SK-N-SH (cell line): ENCODE measurements around the gene RPS6KL1. TPM values are rescaled to one million over a fixed set of nuclear protein-coding genes. Genes with fewer than 3 reads are reported as not detected.

Source experiments
- CTCF ChIA-PET: fragments of 300-600, 350-600 bp; formaldehyde crosslinking; extraction: SDS; loops from one replicate; lab custom pipeline; 2021; lab: Yijun Ruan, JAX
- POLR2A ChIA-PET: fragments of 350-600 bp; sonication (Branson Sonifier 250); formaldehyde crosslinking; extraction: SDS; loops from one replicate; lab custom pipeline; 2020; ENCODE audit warnings: antibody characterized with exemption, inconsistent platforms; lab: Yijun Ruan, JAX
- DNase-seq: peaks from one replicate; pipeline ENCODE4 v3.0.0; 2012
- H2AFZ ChIP-seq: fragments of 200-600 bp; sonication (generic); 2 replicates; pipeline ENCODE4 v1.8.1; 2016; ENCODE audit warnings: antibody characterized with exemption, mild to moderate bottlenecking, low read depth
- H3F3A ChIP-seq: fragments of 200-600 bp; sonication (generic); replicated peaks from 2 replicates; pipeline ENCODE3; 2016; ENCODE audit warnings: antibody characterized with exemption, mild to moderate bottlenecking; ENCODE audit not compliant: insufficient read depth
- H3K27ac ChIP-seq, 2 experiments: fragments of 200-500 bp in 1 of 2; fragments of 200-600 bp in 1 of 2; sonication (Bioruptor generic) in 1 of 2; sonication (generic), shearing (Covaris generic) in 1 of 2; 2 replicates each; pipeline versions ENCODE4 v1.5.1 to v1.6.1; 2014 to 2016; ENCODE audit warnings: low read depth in 2 of 2, inconsistent platforms in 1 of 2, low read length in 1 of 2, mild to moderate bottlenecking in 1 of 2, mixed read lengths in 1 of 2
- H3K27me3 ChIP-seq: fragments of 200-600 bp; sonication (generic), shearing (Covaris generic); 2 replicates; pipeline ENCODE4 v1.6.1; 2016; ENCODE audit warnings: mixed run types; ENCODE audit not compliant: insufficient read depth
- H3K36me3 ChIP-seq, 2 experiments: fragments of 200-500 bp in 1 of 2; fragments of 200-600 bp in 1 of 2; sonication (Bioruptor generic) in 1 of 2; sonication (generic) in 1 of 2; replicated peaks in 1 of 2; 2 replicates each; pipeline versions ENCODE3 to v1.5.1; 2014 to 2016; ENCODE audit warnings: low read length in 1 of 2, mild to moderate bottlenecking in 1 of 2; ENCODE audit not compliant: insufficient read depth in 2 of 2, control insufficient read depth in 1 of 2
- H3K4me1 ChIP-seq, 2 experiments: fragments of 200-500 bp in 1 of 2; fragments of 200-600 bp in 1 of 2; sonication (Bioruptor generic) in 1 of 2; sonication (generic), shearing (Covaris generic) in 1 of 2; 2 replicates each; pipeline versions ENCODE4 v1.5.1 to v1.6.1; 2014 to 2016; ENCODE audit warnings: low read depth in 1 of 2, low read length in 1 of 2, mixed run types in 1 of 2; ENCODE audit not compliant: insufficient read depth in 2 of 2, control insufficient read depth in 1 of 2
- H3K4me2 ChIP-seq: fragments of 200-600 bp; sonication (generic), shearing (Covaris generic); 2 replicates; pipeline ENCODE4 v1.6.1; 2017; ENCODE audit warnings: mixed run types
- H3K4me3 ChIP-seq, 2 experiments: fragments of 200-500 bp in 1 of 2; fragments of 200-600 bp in 1 of 2; sonication (Bioruptor generic) in 1 of 2; sonication (generic), shearing (Covaris generic) in 1 of 2; 2 replicates each; pipeline versions ENCODE4 v1.5.1 to v1.8.1; 2014 to 2016; ENCODE audit warnings: low read depth in 2 of 2, inconsistent platforms in 1 of 2, low read length in 1 of 2, mild to moderate bottlenecking in 1 of 2, mixed read lengths in 1 of 2, moderate library complexity in 1 of 2
- H3K79me2 ChIP-seq: fragments of 200-600 bp; sonication (generic); 2 replicates; pipeline ENCODE4 v1.8.1; 2017; ENCODE audit warnings: mild to moderate bottlenecking; ENCODE audit not compliant: insufficient read depth
- H3K9ac ChIP-seq: fragments of 200-600 bp; sonication (generic); 2 replicates; pipeline ENCODE4 v1.6.1; 2017; ENCODE audit warnings: mixed run types
- H3K9me2 ChIP-seq: fragments of 200-600 bp; sonication (generic); 2 replicates; pipeline ENCODE4 v1.6.1; 2017; ENCODE audit warnings: mixed run types
- H3K9me3 ChIP-seq: fragments of 200-600 bp; sonication (generic); 2 replicates; pipeline ENCODE4 v1.6.1; 2017; ENCODE audit warnings: mixed run types, mild to moderate bottlenecking, moderate library complexity
- H4K20me1 ChIP-seq: fragments of 200-600 bp; sonication (generic); 2 replicates; pipeline ENCODE4 v1.6.1; 2017; ENCODE audit warnings: mild to moderate bottlenecking, mixed run types; ENCODE audit not compliant: insufficient read depth
- CHD2 ChIP-seq: fragments of 150-350 bp; IDR thresholded peaks from 2 replicates; pipeline ENCODE4 v1.6.1; 2018; ENCODE audit warnings: low read length; ENCODE audit not compliant: partially characterized antibody
- CTCF ChIP-seq: fragments of 200-600 bp; sonication (generic); IDR thresholded peaks from 2 replicates; pipeline ENCODE4 v1.6.1; 2017; ENCODE audit warnings: antibody characterized with exemption, mild to moderate bottlenecking, moderate library complexity
- ELF1 ChIP-seq: IDR thresholded peaks from 2 replicates; pipeline ENCODE4 v1.4.0; 2012
- EP300 ChIP-seq, 2 experiments: IDR thresholded peaks; 2 replicates each; pipeline versions ENCODE4 v1.4.0 to v1.6.1; 2012; ENCODE audit warnings: borderline replicate concordance in 1 of 2, low read depth in 1 of 2, low read length in 1 of 2
- FOSL2 ChIP-seq: IDR thresholded peaks from 2 replicates; pipeline ENCODE4 v1.4.0; 2012; ENCODE audit warnings: low read depth, mild to moderate bottlenecking, moderate library complexity, borderline replicate concordance
- FOXJ3 ChIP-seq: sonication (generic); formaldehyde crosslinking; IDR thresholded peaks from 2 replicates; pipeline ENCODE4 v1.5.1; 2020; ENCODE audit warnings: mild to moderate bottlenecking, missing genetic modification reagents
- FOXM1 ChIP-seq: IDR thresholded peaks from 2 replicates; pipeline ENCODE4 v1.4.0; 2012; ENCODE audit warnings: low read depth, mild to moderate bottlenecking
- GABPA ChIP-seq: IDR thresholded peaks from 2 replicates; pipeline ENCODE4 v1.4.0; 2012; ENCODE audit warnings: low read depth, mild to moderate bottlenecking
- JUND ChIP-seq: IDR thresholded peaks from 2 replicates; pipeline ENCODE4 v1.4.0; 2012
- MEF2A ChIP-seq: IDR thresholded peaks from 2 replicates; pipeline ENCODE4 v1.4.0; 2012; ENCODE audit warnings: low read depth, borderline replicate concordance
- MXI1 ChIP-seq: IDR thresholded peaks from 2 replicates; pipeline ENCODE4 v1.6.1; 2012; ENCODE audit warnings: mild to moderate bottlenecking, low read depth, low read length, improper control_type of control experiment
- NFIC ChIP-seq: IDR thresholded peaks from 2 replicates; pipeline ENCODE4 v1.4.0; 2012; ENCODE audit warnings: borderline replicate concordance
- NRF1 ChIP-seq: IDR thresholded peaks from 2 replicates; pipeline ENCODE4 v1.6.1; 2012; ENCODE audit warnings: low read depth, mild to moderate bottlenecking, low read length
- PBX3 ChIP-seq: IDR thresholded peaks from 2 replicates; pipeline ENCODE4; 2012
- POLR2AphosphoS5 ChIP-seq: IDR thresholded peaks from 2 replicates; pipeline ENCODE4 v1.6.1; 2012; ENCODE audit warnings: low read depth, low read length
- RAD21 ChIP-seq: IDR thresholded peaks from 2 replicates; pipeline ENCODE4 v1.6.1; 2012; ENCODE audit warnings: mild to moderate bottlenecking, low read length
- RFX5 ChIP-seq: IDR thresholded peaks from 2 replicates; pipeline ENCODE4 v1.6.1; 2012; ENCODE audit warnings: mild to moderate bottlenecking, improper control_type of control experiment, low read length
- SMC3 ChIP-seq: IDR thresholded peaks from 2 replicates; pipeline ENCODE4 v1.6.1; 2012; ENCODE audit warnings: low read depth, low read length, improper control_type of control experiment
- TAF1 ChIP-seq: IDR thresholded peaks from 2 replicates; pipeline ENCODE4 v1.6.1; 2012; ENCODE audit warnings: low read depth, mild to moderate bottlenecking, low read length, moderate library complexity, borderline replicate concordance
- TEAD4 ChIP-seq: IDR thresholded peaks from 2 replicates; pipeline ENCODE4 v1.4.0; 2012; ENCODE audit warnings: mild to moderate bottlenecking, borderline replicate concordance; ENCODE audit not compliant: insufficient read depth
- YY1 ChIP-seq: IDR thresholded peaks from 2 replicates; pipeline ENCODE4 v1.4.0; 2012; ENCODE audit warnings: low read depth, mild to moderate bottlenecking
- WGBS: methylation state at CpG from one replicate; pipeline ENCODE4 v1.1.6; 2017; ENCODE audit warnings: low lambda C conversion rate; 5-methylcytosine and 5-hydroxymethylcytosine counted together
- polyA plus RNA-seq, 3 experiments: library from polyadenylated mRNA; depleted of rRNA; stranded (reverse); fragments of >200 nt; gene quantifications; 2 replicates each; pipeline ENCODE4 v1.2.3, GENCODE V29; 2012
- TF ChIP-seq, protein P1 (sequence below): fragments of 150-350 bp; IDR thresholded peaks from 2 replicates; pipeline ENCODE4 v1.6.1; 2016; ENCODE audit warnings: mild to moderate bottlenecking, low read depth, low read length
- TF ChIP-seq, protein P2 (sequence below): IDR thresholded peaks from 2 replicates; pipeline ENCODE4 v1.4.0; 2012; ENCODE audit warnings: low read depth, borderline replicate concordance

Gene RPS6KL1
- polyA plus RNA-seq, 1 of the 3 experiments (the other 2 are of a cell fraction) = 2.5 TPM

GRCh38 chr14:74866708-74867389 is 56.2 kb downstream of the RPS6KL1 start:
- no peak overlapping the region for H3K4me3 ChIP-seq
- H4K20me1 ChIP-seq = no peaks in the 10 kb centered on the region
- H3K36me3 ChIP-seq = no peaks in the 10 kb centered on the region
- no peak for TF ChIP-seq PBX3
- no peak for TF ChIP-seq POLR2AphosphoS5
- TF ChIP-seq CTCF = no peak
- TF ChIP-seq NFIC = no peak
- TF ChIP-seq FOSL2 = no peak
- no peak for TF ChIP-seq YY1
- TF ChIP-seq MEF2A = no peak
- TF ChIP-seq, protein P1, sequence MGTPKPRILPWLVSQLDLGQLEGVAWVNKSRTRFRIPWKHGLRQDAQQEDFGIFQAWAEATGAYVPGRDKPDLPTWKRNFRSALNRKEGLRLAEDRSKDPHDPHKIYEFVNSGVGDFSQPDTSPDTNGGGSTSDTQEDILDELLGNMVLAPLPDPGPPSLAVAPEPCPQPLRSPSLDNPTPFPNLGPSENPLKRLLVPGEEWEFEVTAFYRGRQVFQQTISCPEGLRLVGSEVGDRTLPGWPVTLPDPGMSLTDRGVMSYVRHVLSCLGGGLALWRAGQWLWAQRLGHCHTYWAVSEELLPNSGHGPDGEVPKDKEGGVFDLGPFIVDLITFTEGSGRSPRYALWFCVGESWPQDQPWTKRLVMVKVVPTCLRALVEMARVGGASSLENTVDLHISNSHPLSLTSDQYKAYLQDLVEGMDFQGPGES = no peak
- TF ChIP-seq FOXM1 = no peak
- no peak for TF ChIP-seq RAD21
- TF ChIP-seq MXI1 = no peak
- no peaks in the 10 kb centered on the region for H3K9me3 ChIP-seq
- POLR2A ChIA-PET = interaction anchor here (1.3 kb wide), 1 partner anchor 14 kb away, joined by 4 read pairs; no protein-coding TSS in a partner anchor
- no peak overlapping the region for H3K4me2 ChIP-seq
- H3K4me1 ChIP-seq = peaks cover 0 to 4% of the 10 kb centered on the region in 2 experiments; a peak in 1 of 4 replicates
- WGBS = 85% methylated on average over 3 of the region's 3 CpGs
- CTCF ChIA-PET = interaction anchor here (1.0 to 4.6 kb wide), 6 partner anchors 10 to 221 kb away, joined by 3 to 52 read pairs (median 4); no protein-coding TSS in a partner anchor
- no peaks in the 10 kb centered on the region for H3K27me3 ChIP-seq
- no peaks in the 10 kb centered on the region for H3K79me2 ChIP-seq
- no peak overlapping the region for H2AFZ ChIP-seq
- no peak overlapping the region for H3K9ac ChIP-seq
- H3F3A ChIP-seq = no peaks in the 10 kb centered on the region
- DNase-seq = no peak
- no peak overlapping the region for H3K27ac ChIP-seq
- no peaks in the 10 kb centered on the region for H3K9me2 ChIP-seq

DNA sequence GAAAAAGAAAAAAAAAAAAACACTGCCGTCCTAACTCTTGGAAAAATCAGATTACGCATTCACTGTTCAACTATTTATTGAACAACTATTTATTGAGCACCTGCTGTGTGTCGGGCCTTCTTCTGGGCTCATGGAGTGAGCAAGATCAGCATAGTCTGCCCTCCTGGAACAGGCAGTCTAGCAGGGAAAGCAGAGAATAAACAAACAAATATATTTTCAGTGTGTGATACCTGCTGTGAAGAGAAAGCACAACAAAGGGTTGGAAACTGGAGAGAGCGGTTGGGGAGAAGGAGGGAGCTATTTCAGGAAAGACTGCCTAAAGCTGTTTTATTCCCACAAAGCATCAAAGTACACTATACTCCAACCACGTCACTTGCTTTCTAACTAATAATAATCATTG is 57.9 kb downstream of the RPS6KL1 start:
- Histone ChIP-seq H3K27me3 (no peaks in the 10 kb centered on the region), H3K79me2 (no peaks in the 10 kb centered on the region), H2AFZ (no peak overlapping the region), H3K9ac (no peak overlapping the region), H3F3A (no peaks in the 10 kb centered on the region), H3K4me1 (peaks cover 0 to 4% of the 10 kb centered on the region in 2 experiments; a peak in 1 of 4 replicates), H3K4me3 (no peak overlapping the region), H3K36me3 (no peaks in the 10 kb centered on the region), H3K9me3 (no peaks in the 10 kb centered on the region), H3K4me2 (no peak overlapping the region), H4K20me1 (no peaks in the 10 kb centered on the region), H3K9me2 (no peaks in the 10 kb centered on the region), H3K27ac (no peak overlapping the region)
- POLR2A ChIA-PET = no interaction called here
- CTCF ChIA-PET = interaction anchor here (4.6 to 7.5 kb wide), 2 partner anchors 15 to 41 kb away, joined by 52 to 103 read pairs; no protein-coding TSS in a partner anchor
- DNase-seq = no peak
- WGBS = 90% methylated on average over 5 of the region's 5 CpGs
- no peak for TF ChIP-seq ELF1
- no peak for TF ChIP-seq SMC3
- no peak for TF ChIP-seq JUND
- no peak for TF ChIP-seq FOSL2
- no peak for TF ChIP-seq CHD2
- no peak for TF ChIP-seq FOXJ3 (CRISPR knock-in tag)
- no peak for TF ChIP-seq GABPA
- no peak for TF ChIP-seq EP300 (IDR thresholded peaks at IDR 0.05; ENCODE audit: borderline replicate concordance in 1 of 2, low read depth in 1 of 2, low read length in 1 of 2)
- TF ChIP-seq RFX5 = no peak
- TF ChIP-seq TAF1 = no peak
- no peak for TF ChIP-seq TEAD4
- TF ChIP-seq, protein P2, sequence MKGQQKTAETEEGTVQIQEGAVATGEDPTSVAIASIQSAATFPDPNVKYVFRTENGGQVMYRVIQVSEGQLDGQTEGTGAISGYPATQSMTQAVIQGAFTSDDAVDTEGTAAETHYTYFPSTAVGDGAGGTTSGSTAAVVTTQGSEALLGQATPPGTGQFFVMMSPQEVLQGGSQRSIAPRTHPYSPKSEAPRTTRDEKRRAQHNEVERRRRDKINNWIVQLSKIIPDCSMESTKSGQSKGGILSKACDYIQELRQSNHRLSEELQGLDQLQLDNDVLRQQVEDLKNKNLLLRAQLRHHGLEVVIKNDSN = no peak
- TF ChIP-seq NRF1 = no peak
- no peak for TF ChIP-seq NFIC
